ENCODE data around the gene FOXP2. TPM values are rescaled to one million over a fixed set of nuclear protein-coding genes. Genes with fewer than 3 reads are reported as not detected.

The FOXP2 gene
- polyA plus RNA-seq, 3 donors: not detected

GRCh38 chr7:114588506-114588905 lies 173.9 kb downstream of the FOXP2 start:
- H4K20me1 ChIP-seq (ENCODE audit: insufficient read depth, low read length): no peaks in the 10 kb centered on the region
- H3K9ac ChIP-seq (ENCODE audit: insufficient read depth, low read length, poor library complexity, severe bottlenecking): no peak overlapping the region
- H3K27ac ChIP-seq (ENCODE audit: low read depth in 1 of 2, low read length in 2 of 2): no peak overlapping the region
- no peaks in the 10 kb centered on the region for H3K4me1 ChIP-seq (ENCODE audit: control insufficient read depth in 1 of 2, insufficient read depth in 2 of 2, low read length in 2 of 2)
- Mint-ChIP-seq H3K27me3 (ENCODE audit: low read depth in 3 of 3) (peaks cover 0 to 2% (median 0%) of the 10 kb centered on the region in 3 donors), H3K27ac (no peak overlapping the region), H3K4me3 (no peak overlapping the region), H3K36me3 (no peaks in the 10 kb centered on the region), H3K9me3 (no peaks in the 10 kb centered on the region), H3K4me1 (no peaks in the 10 kb centered on the region)
- no peak overlapping the region for H2AFZ ChIP-seq (ENCODE audit: insufficient read depth, low read depth, low read length, poor library complexity, severe bottlenecking)
- H3K4me2 ChIP-seq (replicated peaks; ENCODE audit: extremely low read depth, low read length, poor library complexity, severe bottlenecking): no peak overlapping the region
- H3K79me2 ChIP-seq (ENCODE audit: insufficient read depth, low read length): no peaks in the 10 kb centered on the region
- H3K4me3 ChIP-seq (replicated peaks in 1 of 3; ENCODE audit: low read depth in 2 of 3, low read length in 3 of 3): no peak overlapping the region
- no peaks in the 10 kb centered on the region for H3K27me3 ChIP-seq (ENCODE audit: control insufficient read depth in 2 of 2, insufficient read depth in 2 of 2, low read length in 2 of 2)
- intact Hi-C loops (cut with micrococcal nuclease): no loop called here
- no peaks in the 10 kb centered on the region for H3K9me3 ChIP-seq (replicated peaks in 1 of 2; ENCODE audit: control insufficient read depth in 1 of 2, insufficient read depth in 1 of 2, low read length in 2 of 2)
- no peaks in the 10 kb centered on the region for H3K36me3 ChIP-seq (replicated peaks in 1 of 2; ENCODE audit: control insufficient read depth in 1 of 2, insufficient read depth in 2 of 2, low read length in 2 of 2)
- no peak for TF ChIP-seq CTCF (IDR thresholded peaks at IDR 0.05)
- no peak for DNase-seq
- no CpG with 5 or more reads among the region's 1 CpG for whole genome bisulfite sequencing (ENCODE audit: insufficient coverage)

GRCh38 chr7:114589436-114589835 lies 174.8 kb downstream of the FOXP2 start:
- no peaks in the 10 kb centered on the region for H3K9me3 Mint-ChIP-seq
- H3K27ac ChIP-seq (ENCODE audit: low read depth in 1 of 2, low read length in 2 of 2): no peak overlapping the region
- DNase-seq: no peak
- no peak overlapping the region for H2AFZ ChIP-seq (ENCODE audit: insufficient read depth, low read depth, low read length, poor library complexity, severe bottlenecking)
- H3K4me1 Mint-ChIP-seq: no peaks in the 10 kb centered on the region
- H3K27ac Mint-ChIP-seq: no peak overlapping the region
- H3K27me3 Mint-ChIP-seq (ENCODE audit: low read depth in 3 of 3): peaks cover 0 to 2% (median 0%) of the 10 kb centered on the region in 3 donors
- no peaks in the 10 kb centered on the region for H4K20me1 ChIP-seq (ENCODE audit: insufficient read depth, low read length)
- no peaks in the 10 kb centered on the region for H3K36me3 Mint-ChIP-seq
- no peaks in the 10 kb centered on the region for H3K9me3 ChIP-seq (replicated peaks in 1 of 2; ENCODE audit: control insufficient read depth in 1 of 2, insufficient read depth in 1 of 2, low read length in 2 of 2)
- H3K36me3 ChIP-seq (replicated peaks in 1 of 2; ENCODE audit: control insufficient read depth in 1 of 2, insufficient read depth in 2 of 2, low read length in 2 of 2): no peaks in the 10 kb centered on the region
- H3K4me1 ChIP-seq (ENCODE audit: control insufficient read depth in 1 of 2, insufficient read depth in 2 of 2, low read length in 2 of 2): no peaks in the 10 kb centered on the region
- H3K4me3 ChIP-seq (replicated peaks in 1 of 3; ENCODE audit: low read depth in 2 of 3, low read length in 3 of 3): no peak overlapping the region
- no peak overlapping the region for H3K4me3 Mint-ChIP-seq
- no peaks in the 10 kb centered on the region for H3K79me2 ChIP-seq (ENCODE audit: insufficient read depth, low read length)
- no peak for TF ChIP-seq CTCF (IDR thresholded peaks at IDR 0.05)
- no peaks in the 10 kb centered on the region for H3K27me3 ChIP-seq (ENCODE audit: control insufficient read depth in 2 of 2, insufficient read depth in 2 of 2, low read length in 2 of 2)
- H3K4me2 ChIP-seq (replicated peaks; ENCODE audit: extremely low read depth, low read length, poor library complexity, severe bottlenecking): no peak overlapping the region
- intact Hi-C loops (cut with micrococcal nuclease): no loop called here
- no peak overlapping the region for H3K9ac ChIP-seq (ENCODE audit: insufficient read depth, low read length, poor library complexity, severe bottlenecking)
